ENCODE measurements around the gene MED13L. TPM values are rescaled to one million over a fixed set of nuclear protein-coding genes. Genes with fewer than 3 reads are reported as not detected.

The MED13L gene
- total RNA-seq, 2 experiments from 2014 or later, result 25.7 to 40.1 TPM

GRCh38 chr12:116321913-116322312 is 44.4 kb upstream of the MED13L start:
- no peak overlapping the region for H3K4me3 ChIP-seq (ENCODE audit: low read depth, low read length, poor library complexity, severe bottlenecking)
- no peak for DNase-seq (ENCODE audit: low spot score)
- BruUV-seq (replicated peaks), result no TSS peak
- no peaks in the 10 kb centered on the region for H3K36me3 ChIP-seq (ENCODE audit: insufficient read depth, low read length)
- POLR2A ChIA-PET, result no interaction called here
- peaks cover 5% of the 10 kb centered on the region for H3K4me1 ChIP-seq (ENCODE audit: insufficient read depth, low read length, poor library complexity, severe bottlenecking)
- no peaks in the 10 kb centered on the region for H4K20me1 ChIP-seq (ENCODE audit: insufficient read depth, low read length)
- H3K9me2 ChIP-seq (ENCODE audit: insufficient read depth, low read length), result no peaks in the 10 kb centered on the region
- H3K4me2 ChIP-seq (ENCODE audit: low read length), result no peak overlapping the region
- CTCF ChIA-PET (ENCODE audit: unreplicated experiment), result no interaction called here
- no peak overlapping the region for H2AFZ ChIP-seq (ENCODE audit: low read length)
- intact Hi-C loops (cut with micrococcal nuclease; ENCODE audit: unreplicated experiment), result no loop called here
- no peaks in the 10 kb centered on the region for H3K79me2 ChIP-seq (ENCODE audit: insufficient read depth, low read depth, low read length)
- no peak for TF ChIP-seq CTCF (conservative IDR thresholded peaks at IDR 0.05; ENCODE audit: low read length)
- TF ChIP-seq EZH2phosphoT487 (IDR thresholded peaks at IDR 0.05; ENCODE audit: borderline replicate concordance, low read depth, low read length), result no peak
- H3K9me3 ChIP-seq (ENCODE audit: low read length), result no peaks in the 10 kb centered on the region
- no peak overlapping the region for H3K27ac ChIP-seq (ENCODE audit: low read depth, low read length, poor library complexity, severe bottlenecking)

GRCh38 chr12:116320791-116321217 is 43.3 kb upstream of the MED13L start:
- Histone ChIP-seq H3K4me3 (ENCODE audit: low read depth, low read length, poor library complexity, severe bottlenecking) (no peak overlapping the region), H2AFZ (ENCODE audit: low read length) (no peak overlapping the region), H3K36me3 (ENCODE audit: insufficient read depth, low read length) (no peaks in the 10 kb centered on the region), H3K9me3 (ENCODE audit: low read length) (no peaks in the 10 kb centered on the region), H3K79me2 (ENCODE audit: insufficient read depth, low read depth, low read length) (no peaks in the 10 kb centered on the region), H3K4me2 (ENCODE audit: low read length) (no peak overlapping the region), H3K9me2 (ENCODE audit: insufficient read depth, low read length) (no peaks in the 10 kb centered on the region), H3K27ac (ENCODE audit: low read depth, low read length, poor library complexity, severe bottlenecking) (no peak overlapping the region), H3K4me1 (ENCODE audit: insufficient read depth, low read length, poor library complexity, severe bottlenecking) (peaks cover 5% of the 10 kb centered on the region), H4K20me1 (ENCODE audit: insufficient read depth, low read length) (no peaks in the 10 kb centered on the region)
- intact Hi-C loops (cut with micrococcal nuclease; ENCODE audit: unreplicated experiment), result no loop called here
- POLR2A ChIA-PET, result no interaction called here
- DNase-seq (ENCODE audit: low spot score), result no peak
- CTCF ChIA-PET (ENCODE audit: unreplicated experiment), result no interaction called here
- BruUV-seq (replicated peaks), result no TSS peak
- TF ChIP-seq EZH2phosphoT487 (IDR thresholded peaks at IDR 0.05; ENCODE audit: borderline replicate concordance, low read depth, low read length), result no peak
- TF ChIP-seq CTCF (conservative IDR thresholded peaks at IDR 0.05; ENCODE audit: low read length), result no peak

GRCh38 chr12:116319898-116320621 is 42.6 kb upstream of the MED13L start:
- Histone ChIP-seq H2AFZ (ENCODE audit: low read length) (no peak overlapping the region), H3K4me3 (ENCODE audit: low read depth, low read length, poor library complexity, severe bottlenecking) (no peak overlapping the region), H3K4me1 (ENCODE audit: insufficient read depth, low read length, poor library complexity, severe bottlenecking) (peaks cover under 1% of the 10 kb centered on the region), H3K79me2 (ENCODE audit: insufficient read depth, low read depth, low read length) (no peaks in the 10 kb centered on the region), H4K20me1 (ENCODE audit: insufficient read depth, low read length) (no peaks in the 10 kb centered on the region), H3K9me3 (ENCODE audit: low read length) (no peaks in the 10 kb centered on the region), H3K4me2 (ENCODE audit: low read length) (no peak overlapping the region), H3K27ac (ENCODE audit: low read depth, low read length, poor library complexity, severe bottlenecking) (no peak overlapping the region), H3K9me2 (ENCODE audit: insufficient read depth, low read length) (no peaks in the 10 kb centered on the region), H3K36me3 (ENCODE audit: insufficient read depth, low read length) (no peaks in the 10 kb centered on the region)
- ChIA-PET POLR2A (no interaction called here), CTCF (ENCODE audit: unreplicated experiment) (interaction anchor here (0.6 kb wide), 1 partner anchor 214 kb away, joined by 3 read pairs; no protein-coding TSS in a partner anchor)
- no TSS peak for BruUV-seq (replicated peaks)
- DNase-seq (ENCODE audit: low spot score), result no peak
- TF ChIP-seq CTCF (conservative IDR thresholded peaks at IDR 0.05; ENCODE audit: low read length) (no peak), EZH2phosphoT487 (IDR thresholded peaks at IDR 0.05; ENCODE audit: borderline replicate concordance, low read depth, low read length) (no peak)
- intact Hi-C loops (cut with micrococcal nuclease; ENCODE audit: unreplicated experiment), result no loop called here

Measured in OCI-LY7 (cell line).